Measurements from ENCODE around the gene MKNK2.

The MKNK2 gene

DNA sequence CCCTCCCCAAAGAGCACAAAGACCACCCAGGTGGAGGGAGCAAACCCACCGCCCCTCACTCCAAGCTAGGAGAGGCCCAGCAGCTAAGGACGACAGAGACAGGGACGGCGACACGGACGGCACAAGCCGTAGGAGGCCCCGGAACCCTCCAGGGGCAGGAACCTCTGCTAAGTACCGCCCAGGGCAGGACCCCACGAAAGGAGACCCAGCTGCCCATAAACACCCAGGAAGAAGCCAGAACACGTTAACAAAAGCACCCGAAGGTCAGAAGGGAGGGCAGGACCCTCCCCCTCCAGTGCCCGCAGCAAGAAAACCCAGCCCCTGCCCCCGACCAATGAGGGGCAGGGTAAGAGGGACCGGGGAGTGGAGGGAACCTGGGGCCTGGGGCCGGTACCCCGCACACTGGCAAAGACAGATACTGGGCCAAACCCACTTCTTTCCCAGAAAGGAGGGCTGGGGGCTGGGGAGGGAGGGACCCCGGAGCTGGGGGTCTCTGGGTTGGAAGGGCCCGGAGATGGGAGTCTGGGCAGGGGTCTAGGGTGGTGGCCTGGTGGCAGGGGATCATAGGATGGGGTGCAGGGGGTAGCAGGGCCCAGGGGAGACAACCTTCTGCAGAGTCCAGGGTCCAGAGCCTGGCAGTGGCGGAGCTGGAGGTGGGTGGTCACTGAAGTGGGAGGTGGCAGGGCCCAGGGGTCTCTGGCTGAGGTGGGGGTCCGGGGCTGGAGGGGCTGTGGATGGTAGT lies 37.9 kb downstream of the MKNK2 start:
- peaks cover 4 to 7% of the 10 kb centered on the region in 2 donors for H3K4me1 ChIP-seq (ENCODE audit: control insufficient read depth in 2 of 2, insufficient read depth in 2 of 2, low read length in 2 of 2)
- no peak overlapping the region for H3K9ac ChIP-seq (ENCODE audit: low read depth in 1 of 2, low read length in 2 of 2)
- no peaks in the 10 kb centered on the region for H3K36me3 ChIP-seq (ENCODE audit: control insufficient read depth in 2 of 2, insufficient read depth in 2 of 2, low read length in 2 of 2)
- no peaks in the 10 kb centered on the region for H3K9me3 ChIP-seq (ENCODE audit: control insufficient read depth in 2 of 2, low read length in 2 of 2)
- H3K27me3 ChIP-seq (ENCODE audit: control insufficient read depth in 2 of 2, insufficient read depth in 2 of 2, low read length in 2 of 2) = no peaks in the 10 kb centered on the region
- no peak overlapping the region for H3K4me3 ChIP-seq (ENCODE audit: low read length in 2 of 2)
- no peak overlapping the region for H3K27ac ChIP-seq (ENCODE audit: low read depth in 2 of 2, low read length in 2 of 2)

DNA sequence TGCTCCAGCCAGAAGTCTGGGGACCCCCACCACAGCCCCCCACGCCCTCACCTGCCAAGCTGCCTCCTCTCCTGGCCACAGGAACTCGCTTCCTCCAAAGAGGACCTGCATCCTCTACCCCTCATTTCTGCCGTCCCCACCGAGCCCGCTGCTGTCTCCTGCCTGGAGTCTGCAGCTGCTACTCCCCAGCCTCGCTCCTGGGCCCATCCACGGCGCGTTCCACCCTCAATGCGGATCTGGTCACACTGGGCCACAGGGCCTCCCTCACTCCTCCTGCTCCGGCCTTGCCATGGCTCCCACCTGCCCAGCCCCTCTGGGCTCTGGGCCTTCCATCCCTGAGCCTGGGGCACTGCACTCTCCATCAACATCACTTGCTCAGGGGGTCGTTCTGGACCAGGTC lies 39.9 kb downstream of the MKNK2 start:
- Histone ChIP-seq H3K9me3 (ENCODE audit: control insufficient read depth in 2 of 2, low read length in 2 of 2) (no peaks in the 10 kb centered on the region), H3K4me3 (ENCODE audit: low read length in 2 of 2) (no peak overlapping the region), H3K27ac (ENCODE audit: low read depth in 2 of 2, low read length in 2 of 2) (no peak overlapping the region), H3K36me3 (ENCODE audit: control insufficient read depth in 2 of 2, insufficient read depth in 2 of 2, low read length in 2 of 2) (no peaks in the 10 kb centered on the region), H3K4me1 (ENCODE audit: control insufficient read depth in 2 of 2, insufficient read depth in 2 of 2, low read length in 2 of 2) (peaks cover 1 to 4% of the 10 kb centered on the region in 2 donors), H3K9ac (ENCODE audit: low read depth in 1 of 2, low read length in 2 of 2) (no peak overlapping the region), H3K27me3 (ENCODE audit: control insufficient read depth in 2 of 2, insufficient read depth in 2 of 2, low read length in 2 of 2) (no peaks in the 10 kb centered on the region)

DNA sequence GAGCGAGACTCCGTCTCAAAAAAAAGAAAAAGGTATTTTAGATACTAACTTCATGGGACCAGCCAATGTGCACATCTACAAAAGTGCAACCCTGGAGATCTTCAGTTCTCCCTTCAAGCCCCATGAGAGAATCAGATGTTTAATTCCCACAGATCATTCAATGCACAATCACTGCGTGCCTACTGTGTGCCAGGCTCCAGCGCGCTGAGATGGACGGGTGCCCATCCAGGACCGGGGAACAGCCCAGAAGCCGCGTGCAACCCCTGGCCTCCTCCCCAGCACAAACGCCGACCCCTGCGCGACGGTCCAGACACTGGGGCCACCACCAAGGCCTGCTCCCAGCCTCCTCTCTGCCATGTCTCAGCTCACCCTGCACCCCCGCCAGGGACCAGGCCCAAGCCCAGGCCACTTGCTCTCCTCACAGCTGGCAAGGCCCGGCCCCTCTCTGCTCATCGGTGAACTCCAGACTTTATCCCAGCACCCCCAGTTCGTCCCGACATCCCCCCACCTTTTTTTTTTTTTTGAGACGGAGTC lies 40.8 kb downstream of the MKNK2 start:
- no peaks in the 10 kb centered on the region for H3K36me3 ChIP-seq (ENCODE audit: control insufficient read depth in 2 of 2, insufficient read depth in 2 of 2, low read length in 2 of 2)
- H3K9me3 ChIP-seq (ENCODE audit: control insufficient read depth in 2 of 2, low read length in 2 of 2) = no peaks in the 10 kb centered on the region
- H3K27me3 ChIP-seq (ENCODE audit: control insufficient read depth in 2 of 2, insufficient read depth in 2 of 2, low read length in 2 of 2) = no peaks in the 10 kb centered on the region
- H3K27ac ChIP-seq (ENCODE audit: low read depth in 2 of 2, low read length in 2 of 2) = no peak overlapping the region
- H3K4me3 ChIP-seq (ENCODE audit: low read length in 2 of 2) = no peak overlapping the region
- H3K9ac ChIP-seq (ENCODE audit: low read depth in 1 of 2, low read length in 2 of 2) = no peak overlapping the region
- peaks cover 0 to 2% of the 10 kb centered on the region in 2 donors for H3K4me1 ChIP-seq (ENCODE audit: control insufficient read depth in 2 of 2, insufficient read depth in 2 of 2, low read length in 2 of 2)

DNA sequence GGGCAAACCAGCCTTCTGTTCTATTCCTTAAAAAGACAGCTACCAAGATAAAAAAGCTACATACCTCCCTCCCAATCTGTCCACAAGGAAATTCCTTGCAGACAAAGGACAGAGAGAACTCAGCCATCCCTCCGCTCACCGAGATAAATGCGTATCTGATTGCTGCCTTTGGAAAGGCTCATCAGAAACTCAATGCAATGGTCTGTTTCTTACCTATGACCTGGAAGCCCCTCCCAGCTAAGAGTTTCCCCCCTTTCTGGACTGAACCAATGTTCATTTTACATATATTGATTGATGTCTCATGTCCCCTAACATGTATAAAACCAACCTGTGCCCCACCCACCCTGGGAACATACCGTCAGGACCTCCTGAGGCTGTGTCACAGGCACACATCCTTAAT lies 47.2 kb downstream of the MKNK2 start:
- Histone ChIP-seq H3K9me3 (ENCODE audit: control insufficient read depth in 2 of 2, low read length in 2 of 2) (no peaks in the 10 kb centered on the region), H3K9ac (ENCODE audit: low read depth in 1 of 2, low read length in 2 of 2) (no peak overlapping the region), H3K4me3 (ENCODE audit: low read length in 2 of 2) (no peak overlapping the region), H3K36me3 (ENCODE audit: control insufficient read depth in 2 of 2, insufficient read depth in 2 of 2, low read length in 2 of 2) (peaks cover 3 to 17% of the 10 kb centered on the region in 2 donors), H3K27me3 (ENCODE audit: control insufficient read depth in 2 of 2, insufficient read depth in 2 of 2, low read length in 2 of 2) (no peaks in the 10 kb centered on the region), H3K4me1 (ENCODE audit: control insufficient read depth in 2 of 2, insufficient read depth in 2 of 2, low read length in 2 of 2) (no peaks in the 10 kb centered on the region), H3K27ac (ENCODE audit: low read depth in 2 of 2, low read length in 2 of 2) (no peak overlapping the region)

DNA sequence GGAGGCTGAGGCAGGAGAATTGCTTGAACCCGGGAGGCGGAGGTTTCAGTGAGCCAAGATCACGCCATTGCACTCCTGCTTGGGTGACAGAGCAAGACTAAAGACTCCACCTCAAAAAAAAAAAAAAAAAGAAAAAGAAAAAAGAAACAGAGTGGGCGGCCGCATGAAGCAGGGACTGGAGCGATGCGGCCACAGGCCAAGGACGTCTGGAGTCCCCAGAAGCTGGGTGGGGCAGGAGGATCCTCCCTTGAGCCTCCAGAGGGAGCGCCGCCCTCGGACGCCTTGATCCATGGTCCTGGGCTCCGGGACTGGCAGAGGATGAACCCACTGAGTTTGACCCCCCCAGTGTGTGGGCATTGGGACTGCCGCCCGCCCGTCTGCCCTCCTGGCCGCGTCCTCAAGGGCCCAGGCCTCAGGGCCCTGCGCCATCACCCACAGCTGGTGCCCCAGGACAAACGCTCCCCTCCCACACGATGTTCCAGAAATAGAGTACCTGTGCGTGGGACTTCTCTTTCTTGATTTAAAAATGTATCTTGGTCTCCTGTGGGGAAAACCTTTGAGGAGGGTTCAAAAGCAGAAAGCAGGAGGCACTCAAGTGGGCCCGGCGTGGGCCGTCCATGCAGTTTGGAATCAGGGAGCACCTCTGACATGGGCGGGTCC lies 51.1 kb downstream of the MKNK2 start:
- H3K27me3 ChIP-seq (ENCODE audit: control insufficient read depth in 2 of 2, insufficient read depth in 2 of 2, low read length in 2 of 2) = no peaks in the 10 kb centered on the region

DNA sequence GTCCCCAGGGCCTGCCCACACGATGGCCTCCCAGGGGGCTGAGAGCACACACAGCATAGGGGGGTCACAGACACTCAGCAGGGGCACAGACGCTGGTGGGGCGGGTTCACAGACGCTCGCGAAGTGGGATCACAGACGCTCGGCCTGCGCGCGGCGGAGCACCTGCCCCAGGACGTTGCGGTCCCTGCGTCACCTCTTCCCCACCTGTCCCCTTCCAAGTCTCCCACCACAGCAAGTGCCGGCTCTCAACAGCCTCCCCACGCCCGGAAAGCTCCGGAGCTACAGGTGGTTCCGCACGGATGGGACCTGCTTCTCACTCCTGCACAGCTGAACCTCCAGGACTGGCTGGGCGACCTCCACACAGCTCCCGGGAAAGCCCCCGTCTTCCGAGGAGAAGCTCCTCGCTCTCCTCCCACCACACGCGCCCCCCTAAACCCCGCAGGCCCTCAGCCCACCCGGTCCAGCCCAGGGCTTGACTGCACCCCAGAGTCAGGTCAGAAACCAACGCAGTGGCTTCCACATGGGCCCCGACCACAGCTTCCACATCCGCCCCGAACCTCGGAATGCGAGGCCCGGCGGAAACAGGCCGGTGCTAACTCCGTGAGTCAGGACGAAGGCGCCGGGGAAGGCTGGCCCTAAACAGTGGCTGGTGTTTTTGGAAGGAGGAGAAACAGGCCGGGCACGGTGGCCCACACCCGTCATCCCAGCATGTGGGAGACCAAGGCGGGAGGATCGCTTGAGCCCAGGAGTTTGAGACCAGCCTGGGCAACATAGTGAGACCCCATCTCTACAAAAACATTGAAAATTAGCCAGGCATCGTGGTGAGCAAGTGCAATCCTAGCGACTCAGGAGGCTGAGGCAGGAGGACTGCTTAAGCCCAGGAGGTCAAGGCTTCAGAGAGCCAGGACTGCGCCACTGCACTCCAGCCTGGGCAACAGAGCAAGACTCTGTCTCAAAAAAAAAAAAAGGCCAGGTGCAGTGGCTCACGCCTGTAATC lies 52.0 kb downstream of the MKNK2 start:
- Histone ChIP-seq H3K4me3 (ENCODE audit: low read length in 2 of 2) (no peak overlapping the region), H3K4me1 (ENCODE audit: control insufficient read depth in 2 of 2, insufficient read depth in 2 of 2, low read length in 2 of 2) (no peaks in the 10 kb centered on the region), H3K9me3 (ENCODE audit: control insufficient read depth in 2 of 2, low read length in 2 of 2) (no peaks in the 10 kb centered on the region), H3K27me3 (ENCODE audit: control insufficient read depth in 2 of 2, insufficient read depth in 2 of 2, low read length in 2 of 2) (no peaks in the 10 kb centered on the region), H3K27ac (ENCODE audit: low read depth in 2 of 2, low read length in 2 of 2) (no peak overlapping the region), H3K36me3 (ENCODE audit: control insufficient read depth in 2 of 2, insufficient read depth in 2 of 2, low read length in 2 of 2) (peaks cover 3 to 17% of the 10 kb centered on the region in 2 donors), H3K9ac (ENCODE audit: low read depth in 1 of 2, low read length in 2 of 2) (no peak overlapping the region)

More for the DNA sequence above, 51.1 kb downstream of the MKNK2 start:
- peaks cover 3 to 17% of the 10 kb centered on the region in 2 donors for H3K36me3 ChIP-seq (ENCODE audit: control insufficient read depth in 2 of 2, insufficient read depth in 2 of 2, low read length in 2 of 2)
- H3K9me3 ChIP-seq (ENCODE audit: control insufficient read depth in 2 of 2, low read length in 2 of 2) = no peaks in the 10 kb centered on the region
- H3K4me1 ChIP-seq (ENCODE audit: control insufficient read depth in 2 of 2, insufficient read depth in 2 of 2, low read length in 2 of 2) = no peaks in the 10 kb centered on the region
- no peak overlapping the region for H3K9ac ChIP-seq (ENCODE audit: low read depth in 1 of 2, low read length in 2 of 2)
- H3K4me3 ChIP-seq (ENCODE audit: low read length in 2 of 2) = no peak overlapping the region
- H3K27ac ChIP-seq (ENCODE audit: low read depth in 2 of 2, low read length in 2 of 2) = no peak overlapping the region

DNA sequence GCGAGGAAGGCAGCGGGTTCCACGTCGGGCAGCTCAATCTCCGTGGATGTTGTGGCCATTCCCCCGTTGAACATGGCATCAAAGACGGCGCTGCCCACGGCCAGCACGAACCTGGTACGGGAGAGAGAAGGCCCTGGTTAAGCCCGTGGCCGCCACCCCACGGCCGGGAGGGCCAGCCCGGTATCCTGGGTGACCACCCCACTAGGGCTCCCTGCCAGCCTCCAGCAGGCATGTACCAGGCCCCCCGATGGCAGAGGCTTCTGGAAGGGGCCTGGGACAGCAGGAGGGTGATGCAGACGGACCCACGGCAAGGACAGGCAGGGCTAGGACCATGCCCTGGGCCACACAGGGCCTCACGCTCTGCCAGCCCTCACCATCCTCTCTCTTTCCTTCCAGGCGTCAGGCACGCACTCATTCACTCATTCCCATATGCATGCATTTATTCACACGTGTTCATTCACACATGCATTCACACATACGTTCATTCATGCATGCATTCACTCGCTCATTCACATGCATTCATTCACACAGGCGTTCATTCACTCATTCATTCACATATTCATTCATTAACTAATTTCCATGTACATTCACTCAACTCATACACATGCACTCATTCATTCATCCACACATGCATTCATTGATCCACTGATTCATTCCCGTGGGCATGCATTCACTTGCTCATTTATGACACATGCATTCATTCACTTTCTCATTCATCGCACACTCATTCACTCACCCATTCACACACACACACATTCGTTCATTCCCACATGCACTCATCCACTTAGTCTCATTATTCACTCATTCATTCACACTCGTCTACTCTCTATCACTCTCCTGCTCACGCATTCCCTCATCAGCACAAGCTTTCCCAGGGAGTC lies 53.5 kb downstream of the MKNK2 start:
- Histone ChIP-seq H3K4me3 (ENCODE audit: low read length in 2 of 2) (no peak overlapping the region), H3K27me3 (ENCODE audit: control insufficient read depth in 2 of 2, insufficient read depth in 2 of 2, low read length in 2 of 2) (no peaks in the 10 kb centered on the region), H3K9ac (ENCODE audit: low read depth in 1 of 2, low read length in 2 of 2) (no peak overlapping the region), H3K27ac (ENCODE audit: low read depth in 2 of 2, low read length in 2 of 2) (no peak overlapping the region), H3K4me1 (ENCODE audit: control insufficient read depth in 2 of 2, insufficient read depth in 2 of 2, low read length in 2 of 2) (no peaks in the 10 kb centered on the region), H3K9me3 (ENCODE audit: control insufficient read depth in 2 of 2, low read length in 2 of 2) (no peaks in the 10 kb centered on the region), H3K36me3 (ENCODE audit: control insufficient read depth in 2 of 2, insufficient read depth in 2 of 2, low read length in 2 of 2) (peaks cover 3 to 16% of the 10 kb centered on the region in 2 donors)

DNA sequence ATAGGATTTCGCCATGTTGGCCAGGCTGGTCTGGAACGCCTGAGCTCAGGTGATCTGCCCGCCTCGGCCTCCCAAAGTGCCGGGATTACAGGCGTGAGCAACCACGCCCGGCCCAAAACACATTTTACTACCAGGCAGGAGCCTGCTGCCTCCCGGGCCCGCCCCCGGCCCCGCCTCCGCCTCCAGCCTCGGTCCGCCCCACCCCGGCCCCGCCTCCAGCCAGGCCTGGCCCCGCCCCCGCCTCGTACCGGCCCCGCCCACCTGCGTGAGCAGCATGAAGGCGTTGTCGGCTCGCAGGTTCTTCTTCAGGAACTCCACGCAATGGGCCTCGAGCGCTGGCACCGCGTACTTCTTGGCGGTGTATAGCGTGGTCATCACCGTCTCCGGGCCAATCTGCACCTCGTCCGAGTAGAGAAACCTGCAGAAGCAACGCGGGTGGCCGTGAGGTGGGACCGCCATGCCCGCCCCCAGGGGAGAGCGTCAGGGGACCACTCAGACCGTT lies 58.2 kb downstream of the MKNK2 start:
- no peaks in the 10 kb centered on the region for H3K27me3 ChIP-seq (ENCODE audit: control insufficient read depth in 2 of 2, insufficient read depth in 2 of 2, low read length in 2 of 2)
- no peak overlapping the region for H3K9ac ChIP-seq (ENCODE audit: low read depth in 1 of 2, low read length in 2 of 2)
- peaks cover 16 to 29% of the 10 kb centered on the region in 2 donors for H3K36me3 ChIP-seq (ENCODE audit: control insufficient read depth in 2 of 2, insufficient read depth in 2 of 2, low read length in 2 of 2)
- H3K4me1 ChIP-seq (ENCODE audit: control insufficient read depth in 2 of 2, insufficient read depth in 2 of 2, low read length in 2 of 2) = no peaks in the 10 kb centered on the region
- H3K27ac ChIP-seq (ENCODE audit: low read depth in 2 of 2, low read length in 2 of 2) = no peak overlapping the region
- no peaks in the 10 kb centered on the region for H3K9me3 ChIP-seq (ENCODE audit: control insufficient read depth in 2 of 2, low read length in 2 of 2)
- H3K4me3 ChIP-seq (ENCODE audit: low read length in 2 of 2) = no peak overlapping the region
